Loucy (cell line): ENCODE results near the gene TOP1.

ENCODE experiments used
- EZH2phosphoT487 ChIP-seq: fragments of 200-600 bp; IDR thresholded peaks from 2 replicates; pipeline ENCODE4 v1.6.1; 2018; ENCODE audit warnings: antibody characterized with exemption, mild to moderate bottlenecking, moderate library complexity, borderline replicate concordance
- TF ChIP-seq, protein P1 (sequence below): fragments of 200-600 bp; sonication (generic); conservative IDR thresholded peaks from 2 replicates; pipeline ENCODE4 v1.5.1; 2014; ENCODE audit warnings: mild to moderate bottlenecking, antibody characterized with exemption, low read length

DNA sequence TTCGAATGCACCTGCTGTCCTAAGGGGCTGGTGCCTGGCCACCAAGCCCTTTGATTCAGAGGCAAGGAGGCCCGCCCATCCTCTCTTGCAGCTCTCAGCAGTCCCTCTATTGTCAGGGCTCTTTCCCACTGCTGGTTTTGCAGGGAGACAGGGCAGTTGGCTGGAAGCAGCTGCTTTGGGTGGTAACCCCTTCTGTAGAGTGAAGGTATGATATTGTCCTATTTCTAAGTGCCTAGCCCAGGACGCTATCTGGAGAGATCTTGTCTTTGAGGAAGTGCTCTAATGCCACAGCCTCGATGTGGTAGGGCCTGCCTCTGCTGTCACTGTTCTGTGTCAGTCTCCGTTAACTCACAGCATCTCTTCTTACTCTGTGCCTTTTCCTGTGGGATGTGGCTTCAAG is 114.3 kb downstream of the TOP1 start:
- TF ChIP-seq, protein P1, sequence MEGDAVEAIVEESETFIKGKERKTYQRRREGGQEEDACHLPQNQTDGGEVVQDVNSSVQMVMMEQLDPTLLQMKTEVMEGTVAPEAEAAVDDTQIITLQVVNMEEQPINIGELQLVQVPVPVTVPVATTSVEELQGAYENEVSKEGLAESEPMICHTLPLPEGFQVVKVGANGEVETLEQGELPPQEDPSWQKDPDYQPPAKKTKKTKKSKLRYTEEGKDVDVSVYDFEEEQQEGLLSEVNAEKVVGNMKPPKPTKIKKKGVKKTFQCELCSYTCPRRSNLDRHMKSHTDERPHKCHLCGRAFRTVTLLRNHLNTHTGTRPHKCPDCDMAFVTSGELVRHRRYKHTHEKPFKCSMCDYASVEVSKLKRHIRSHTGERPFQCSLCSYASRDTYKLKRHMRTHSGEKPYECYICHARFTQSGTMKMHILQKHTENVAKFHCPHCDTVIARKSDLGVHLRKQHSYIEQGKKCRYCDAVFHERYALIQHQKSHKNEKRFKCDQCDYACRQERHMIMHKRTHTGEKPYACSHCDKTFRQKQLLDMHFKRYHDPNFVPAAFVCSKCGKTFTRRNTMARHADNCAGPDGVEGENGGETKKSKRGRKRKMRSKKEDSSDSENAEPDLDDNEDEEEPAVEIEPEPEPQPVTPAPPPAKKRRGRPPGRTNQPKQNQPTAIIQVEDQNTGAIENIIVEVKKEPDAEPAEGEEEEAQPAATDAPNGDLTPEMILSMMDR: no peak
- no peak for TF ChIP-seq EZH2phosphoT487
